PFSK-1 (cell line): Measurements from ENCODE around the gene CLCF1.

Source experiments
- FOXP2 ChIP-seq: optimal IDR thresholded peaks from 2 replicates; pipeline ENCODE3; 2011; ENCODE audit warnings: borderline replicate concordance, control low read depth, inconsistent platforms; ENCODE audit not compliant: insufficient read depth; ENCODE audit errors: extremely low read length, extremely low read depth
- POLR2AphosphoS5 ChIP-seq: IDR thresholded peaks from 2 replicates; pipeline ENCODE4 v1.6.1; 2012; ENCODE audit warnings: low read depth, mild to moderate bottlenecking, control low read depth, low read length, moderate library complexity
- SIN3A ChIP-seq: IDR thresholded peaks from 2 replicates; pipeline ENCODE4 v1.6.1; 2012; ENCODE audit warnings: mild to moderate bottlenecking, low read length, moderate library complexity, borderline replicate concordance; ENCODE audit not compliant: insufficient read depth
- TAF1 ChIP-seq: IDR thresholded peaks from 2 replicates; pipeline ENCODE4 v1.6.1; 2012; ENCODE audit warnings: low read length, control low read depth, borderline replicate concordance; ENCODE audit not compliant: insufficient read depth
- TF ChIP-seq, protein P1 (sequence below), 2 experiments: IDR thresholded peaks; 2 replicates each; pipeline versions ENCODE4 v1.6.1 to v1.8.0; 2011 to 2012; ENCODE audit warnings: low read depth in 2 of 2, low read length in 2 of 2, control low read depth in 1 of 2, inconsistent platforms in 1 of 2, mild to moderate bottlenecking in 1 of 2, moderate library complexity in 1 of 2; ENCODE audit not compliant: insufficient read depth in 1 of 2

The CLCF1 gene

DNA sequence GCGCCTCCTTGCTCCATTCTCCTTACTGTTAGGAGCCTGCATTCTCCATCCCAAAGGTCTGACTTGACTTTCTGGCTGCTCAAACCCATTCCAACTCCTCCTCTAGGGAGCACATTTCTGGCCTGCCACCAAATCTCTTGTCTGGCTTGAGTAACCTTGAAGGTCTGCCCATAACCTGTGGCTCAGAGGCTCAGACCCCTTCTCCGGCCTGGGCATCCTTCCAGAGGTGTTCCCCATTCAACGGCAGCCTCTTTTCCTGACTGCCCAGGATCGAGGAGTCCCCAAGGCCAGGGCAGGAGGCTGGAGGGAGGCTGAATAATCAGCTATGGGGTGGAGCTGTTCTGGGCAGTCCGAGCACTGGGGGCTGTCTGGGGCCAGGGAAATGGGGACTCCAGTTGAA lies 20.6 kb upstream of the CLCF1 start:
- TF ChIP-seq SIN3A: no peak

DNA sequence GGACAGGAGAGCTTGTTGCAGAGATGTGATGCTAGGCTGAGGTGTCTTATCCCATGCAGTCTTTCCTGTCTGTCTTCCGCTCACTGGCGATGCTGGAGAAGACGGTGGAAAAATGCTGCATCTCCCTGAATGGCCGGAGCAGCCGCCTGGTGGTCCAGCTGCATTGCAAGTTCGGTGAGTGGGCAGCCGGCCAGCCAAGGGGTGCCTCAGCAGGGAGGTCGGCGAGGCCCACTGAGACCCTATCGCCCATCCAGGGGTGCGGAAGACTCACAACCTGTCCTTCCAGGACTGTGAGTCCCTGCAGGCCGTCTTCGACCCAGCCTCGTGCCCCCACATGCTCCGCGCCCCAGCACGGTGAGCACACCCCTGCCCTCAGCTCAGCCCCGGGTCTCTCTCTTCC lies 20.0 kb upstream of the CLCF1 start:
- TF ChIP-seq FOXP2 (no peak), POLR2AphosphoS5 (no peak), SIN3A (no peak), TAF1 (no peak)
- TF ChIP-seq, protein P1, sequence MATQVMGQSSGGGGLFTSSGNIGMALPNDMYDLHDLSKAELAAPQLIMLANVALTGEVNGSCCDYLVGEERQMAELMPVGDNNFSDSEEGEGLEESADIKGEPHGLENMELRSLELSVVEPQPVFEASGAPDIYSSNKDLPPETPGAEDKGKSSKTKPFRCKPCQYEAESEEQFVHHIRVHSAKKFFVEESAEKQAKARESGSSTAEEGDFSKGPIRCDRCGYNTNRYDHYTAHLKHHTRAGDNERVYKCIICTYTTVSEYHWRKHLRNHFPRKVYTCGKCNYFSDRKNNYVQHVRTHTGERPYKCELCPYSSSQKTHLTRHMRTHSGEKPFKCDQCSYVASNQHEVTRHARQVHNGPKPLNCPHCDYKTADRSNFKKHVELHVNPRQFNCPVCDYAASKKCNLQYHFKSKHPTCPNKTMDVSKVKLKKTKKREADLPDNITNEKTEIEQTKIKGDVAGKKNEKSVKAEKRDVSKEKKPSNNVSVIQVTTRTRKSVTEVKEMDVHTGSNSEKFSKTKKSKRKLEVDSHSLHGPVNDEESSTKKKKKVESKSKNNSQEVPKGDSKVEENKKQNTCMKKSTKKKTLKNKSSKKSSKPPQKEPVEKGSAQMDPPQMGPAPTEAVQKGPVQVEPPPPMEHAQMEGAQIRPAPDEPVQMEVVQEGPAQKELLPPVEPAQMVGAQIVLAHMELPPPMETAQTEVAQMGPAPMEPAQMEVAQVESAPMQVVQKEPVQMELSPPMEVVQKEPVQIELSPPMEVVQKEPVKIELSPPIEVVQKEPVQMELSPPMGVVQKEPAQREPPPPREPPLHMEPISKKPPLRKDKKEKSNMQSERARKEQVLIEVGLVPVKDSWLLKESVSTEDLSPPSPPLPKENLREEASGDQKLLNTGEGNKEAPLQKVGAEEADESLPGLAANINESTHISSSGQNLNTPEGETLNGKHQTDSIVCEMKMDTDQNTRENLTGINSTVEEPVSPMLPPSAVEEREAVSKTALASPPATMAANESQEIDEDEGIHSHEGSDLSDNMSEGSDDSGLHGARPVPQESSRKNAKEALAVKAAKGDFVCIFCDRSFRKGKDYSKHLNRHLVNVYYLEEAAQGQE (IDR thresholded peaks at IDR 0.05; ENCODE audit: insufficient read depth in 1 of 2, low read depth in 2 of 2, low read length in 2 of 2): no peak

DNA sequence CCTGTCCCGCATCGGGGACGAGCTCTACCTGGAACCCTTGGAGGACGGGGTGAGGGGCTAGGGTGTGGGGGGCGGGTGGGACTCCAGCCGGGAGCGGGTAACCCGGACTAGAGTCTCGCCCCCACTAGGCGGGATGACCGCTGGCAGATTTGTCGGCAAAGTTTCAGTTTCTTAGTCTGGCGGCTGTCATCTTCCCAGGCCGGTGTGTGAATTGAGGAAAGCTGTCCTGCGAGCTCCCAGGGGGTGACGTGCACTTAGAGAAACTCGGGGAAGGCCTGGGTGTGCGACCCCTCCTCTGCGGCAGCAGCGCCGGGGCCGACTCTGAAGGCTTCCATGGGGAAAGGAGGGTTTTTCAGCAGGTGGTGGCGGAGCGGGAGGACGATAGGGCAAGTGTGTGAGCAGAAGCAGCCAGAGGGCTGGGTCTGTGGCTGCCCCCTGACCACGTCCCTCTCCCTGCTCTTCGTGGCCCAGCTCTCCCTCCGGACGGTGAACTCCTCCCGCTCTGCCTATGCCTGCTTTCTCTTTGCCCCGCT lies 18.9 kb upstream of the CLCF1 start:
- TF ChIP-seq FOXP2 (no peak), SIN3A (no peak), TAF1 (no peak), POLR2AphosphoS5 (no peak)
- TF ChIP-seq, protein P1 (IDR thresholded peaks at IDR 0.05; ENCODE audit: insufficient read depth in 1 of 2, low read depth in 2 of 2, low read length in 2 of 2): no peak

DNA sequence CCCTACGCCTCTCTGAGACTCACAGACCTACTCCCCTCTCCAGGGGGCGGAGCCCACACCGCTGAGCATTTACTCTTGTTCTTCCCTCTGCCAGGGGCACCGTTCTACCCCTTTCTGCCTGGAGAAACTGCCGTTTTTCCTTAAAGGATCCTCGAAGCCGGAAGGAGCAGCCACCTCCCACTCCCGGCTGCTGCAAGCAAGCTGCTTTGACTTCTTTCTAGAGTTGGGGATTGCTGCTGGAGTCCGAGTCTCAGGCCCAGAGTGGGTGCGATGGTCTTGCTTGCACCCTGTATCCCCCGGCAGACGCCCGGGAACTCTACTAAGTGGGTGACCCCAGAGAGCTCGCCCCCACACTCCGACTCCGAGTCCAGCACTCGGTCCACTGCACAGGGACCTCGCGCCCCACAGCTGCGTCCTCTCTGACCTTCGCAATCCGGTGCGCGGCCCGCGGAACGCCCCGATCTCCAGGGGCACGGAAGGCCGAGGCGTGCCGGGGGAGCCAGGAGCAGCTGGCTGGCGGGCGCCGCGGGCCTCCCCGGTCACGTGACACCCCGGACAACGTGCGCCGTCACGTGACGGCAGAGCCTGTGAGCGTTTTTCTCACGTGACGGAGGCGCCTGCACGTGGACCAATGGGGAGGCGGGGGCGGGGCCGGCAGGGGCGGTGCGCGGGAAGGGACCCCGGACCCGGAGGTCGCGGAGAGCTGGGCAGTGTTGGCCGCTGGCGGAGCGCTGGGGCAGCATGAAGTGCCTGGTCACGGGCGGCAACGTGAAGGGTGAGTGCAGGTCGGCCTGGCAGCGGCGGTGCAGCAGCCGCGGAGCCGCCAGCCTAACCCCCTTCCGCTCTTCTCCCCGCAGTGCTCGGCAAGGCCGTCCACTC lies 18.1 kb upstream of the CLCF1 start, which contains the start of gene RAD9A:
RAD9A (plus strand) TSS at position 683 of the 879 bp plus-strand sequence; CDS start at position 742, 59 bp downstream.
- TF ChIP-seq, protein P1 (IDR thresholded peaks at IDR 0.05; ENCODE audit: insufficient read depth in 1 of 2, low read depth in 2 of 2, low read length in 2 of 2): no peak
- TF ChIP-seq TAF1: peak; percentile 76; the same call in 1 of the 2 replicates
- TF ChIP-seq POLR2AphosphoS5: peak; percentile 64
- TF ChIP-seq FOXP2: peak; percentile 90
- TF ChIP-seq SIN3A: peak; percentile 97

DNA sequence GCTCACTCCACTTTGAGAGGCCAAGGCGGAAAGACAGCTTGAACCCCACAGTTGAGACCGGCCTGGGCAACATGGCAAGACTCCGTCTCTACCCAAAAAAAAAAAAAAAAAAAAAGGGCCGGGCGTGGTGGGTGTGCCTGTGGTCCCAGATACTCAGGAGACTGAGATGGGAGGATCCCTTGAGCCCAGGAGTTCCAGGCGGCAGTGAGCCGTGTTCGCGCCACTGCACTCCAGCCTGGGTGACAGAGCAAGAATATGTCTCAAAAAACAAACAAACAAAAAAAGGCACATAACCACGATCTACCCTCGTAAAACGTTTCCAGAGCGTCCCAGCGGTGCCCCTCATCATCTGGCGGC lies 17.5 kb upstream of the CLCF1 start:
- TF ChIP-seq TAF1 (no peak), FOXP2 (no peak)

DNA sequence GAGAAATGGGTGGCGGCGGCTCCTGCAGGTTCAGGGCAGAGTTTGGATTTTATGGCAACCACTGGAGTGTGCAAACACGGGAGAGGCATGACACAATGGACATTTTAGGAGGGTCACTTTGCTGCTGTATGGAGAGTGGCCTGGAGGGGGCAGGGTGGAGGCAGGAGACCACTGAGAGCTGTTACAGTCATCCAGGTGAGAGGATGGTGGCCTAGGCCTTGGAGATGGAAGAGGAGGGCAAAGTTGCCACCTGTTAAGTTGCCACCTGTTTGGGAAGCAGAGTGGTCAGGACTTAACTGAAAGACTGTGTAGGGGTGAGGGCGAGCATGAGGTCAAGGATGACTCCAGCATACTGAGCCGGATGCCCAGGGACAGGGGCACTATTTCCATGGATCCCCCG lies 16.1 kb upstream of the CLCF1 start:
- TF ChIP-seq, protein P1 (IDR thresholded peaks at IDR 0.05; ENCODE audit: insufficient read depth in 1 of 2, low read depth in 2 of 2, low read length in 2 of 2): no peak
- TF ChIP-seq TAF1: no peak
- no peak for TF ChIP-seq FOXP2
- no peak for TF ChIP-seq POLR2AphosphoS5
- TF ChIP-seq SIN3A: no peak
